Ovary (tissue), 9 donors: ENCODE data around the gene FUT6. TPM values are rescaled to one million over a fixed set of nuclear protein-coding genes. Genes with fewer than 3 reads are reported as not detected.

ENCODE experiments used
- DNase-seq, 5 donors: peaks; one replicate each; pipeline ENCODE4 v3.0.0-alpha.2; 2019 to 2020
- H3K27ac ChIP-seq, 2 donors: fragments of 200-600 bp; one replicate each; pipeline versions ENCODE4 v1.5.1 to v1.8.0; 2019 to 2022
- H3K27me3 ChIP-seq: fragments of 200-600 bp; one replicate; pipeline ENCODE4 v1.8.0; 2022
- H3K36me3 ChIP-seq: fragments of 200-600 bp; sonication (generic); one replicate; pipeline ENCODE4 v1.5.1; 2019
- H3K4me1 ChIP-seq: one replicate; pipeline ENCODE4 v1.8.1; 2013; ENCODE audit warnings: mild to moderate bottlenecking, moderate library complexity; ENCODE audit not compliant: insufficient read depth
- H3K4me3 ChIP-seq: fragments of 200-600 bp; sonication (generic); one replicate; pipeline ENCODE4 v1.5.1; 2017
- H3K9me3 ChIP-seq, 2 donors: fragments of 200-600 bp in 1 of 2; sonication (generic) in 1 of 2; one replicate each; pipeline versions ENCODE4 v1.5.1 to v1.8.1; 2013 to 2019; ENCODE audit warnings: mild to moderate bottlenecking in 1 of 2, moderate library complexity in 1 of 2
- EP300 ChIP-seq: sonication (generic); formaldehyde crosslinking; IDR thresholded peaks from one replicate; pipeline ENCODE4 v1.6.1; 2017; ENCODE audit warnings: antibody characterized with exemption
- POLR2A ChIP-seq: fragments of 450-650 bp; IDR thresholded peaks from one replicate; pipeline ENCODE4 v1.6.1; 2017; ENCODE audit warnings: antibody characterized with exemption, mild to moderate bottlenecking, moderate library complexity
- WGBS, 3 donors: extraction: QIAGEN DNeasy Blood & Tissue Kit in 1 of 3; methylation state at CpG; one replicate each; pipeline versions ENCODE4 v1.1.5 to v1.1.7; 2013 to 2017; 5-methylcytosine and 5-hydroxymethylcytosine counted together
- intact Hi-C, 4 donors: fragments of 100-400 bp; cut with DNase I; formaldehyde crosslinking; loops; one replicate each; pipeline versions ENCODE4 v1.11.0 to v1.15.1; 2022 to 2023
- polyA plus RNA-seq, 2 donors: library from polyadenylated mRNA; stranded (reverse); fragments of 200-250 nt in 1 of 2; fragments of 350-450 nt in 1 of 2; fragmentation: Illumina TruSeq in 1 of 2; extraction: RNeasy Lipid Tissue Mini Kit (QIAGEN cat#74804) in 1 of 2; gene quantifications; one replicate each; pipeline ENCODE4 v1.2.3, GENCODE V29; 2013 to 2014
- total RNA-seq, 7 donors: library from RNA; depleted of rRNA in 2 of 7; stranded (reverse); fragments of >200 nt in 2 of 7; fragmentation: NEBNext Ultra II Directional in 3 of 7; extraction: Animal tissue kit (Norgen Biotek cat#: 25700) in 3 of 7; gene quantifications; one replicate each; pipeline versions ENCODE4 v1.1.0 to v1.2.4, GENCODE V29; 2016 to 2023
- TF ChIP-seq, protein P1 (sequence below), 3 donors: fragments of 450-650 bp in 2 of 3; fragments of 200-600 bp in 1 of 3; IDR thresholded peaks; one replicate each; pipeline versions ENCODE4 v1.5.1 to v1.8.0; 2016 to 2022; ENCODE audit warnings: antibody characterized with exemption in 3 of 3, mild to moderate bottlenecking in 1 of 3
- donor health status: DM: no; HTN: no; CAD: no; lungs with moderate emphysema.
- donor health status: DM: no; HTN: no; CAD: no.
- donor health status: Bipolar disorder and iron deficiency.
- donor health status: DM: yes; HTN: yes; CAD: no.
- donor health status: DM: no; HTN: no; CAD: no.
- donor health status: DM: yes; HTN: yes; CAD: no.

Gene FUT6
- total and polyA plus RNA-seq, 9 donors = 0.11 to 2.6 (median 0.38) TPM; not detected in 5

DNA sequence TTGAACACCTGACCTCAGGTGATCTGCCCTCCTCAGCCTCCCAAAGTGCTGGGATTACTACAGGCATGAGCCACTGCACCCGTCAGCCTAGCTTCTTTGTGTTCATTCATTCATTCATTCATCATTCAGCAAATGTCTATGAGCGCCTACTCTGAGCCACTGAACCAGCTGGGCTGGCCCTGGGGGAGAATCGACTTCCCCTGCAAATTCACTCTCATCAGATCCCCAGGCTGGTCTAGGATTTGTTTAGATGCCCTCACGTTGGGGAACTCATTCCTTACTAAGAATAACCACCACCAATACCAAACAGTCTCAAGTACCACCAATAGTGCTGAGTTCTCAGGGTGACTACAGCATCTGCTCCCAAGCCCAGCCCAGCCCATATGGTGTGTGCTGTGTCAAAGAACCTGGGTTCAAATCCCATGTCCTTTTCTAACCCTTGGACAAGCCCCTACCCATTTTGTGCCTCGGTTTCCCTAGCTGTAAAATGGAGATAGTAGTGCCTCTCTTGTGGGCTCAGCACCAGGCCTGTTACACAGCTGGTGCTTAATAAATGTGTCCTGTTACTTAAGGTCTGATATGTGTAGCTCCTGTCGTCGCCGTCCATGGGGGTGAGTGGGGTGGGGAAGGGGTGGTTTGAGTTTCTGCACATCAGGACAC lies 17.9 kb downstream of the FUT6 start:
- intact Hi-C loops = no loop called here

DNA sequence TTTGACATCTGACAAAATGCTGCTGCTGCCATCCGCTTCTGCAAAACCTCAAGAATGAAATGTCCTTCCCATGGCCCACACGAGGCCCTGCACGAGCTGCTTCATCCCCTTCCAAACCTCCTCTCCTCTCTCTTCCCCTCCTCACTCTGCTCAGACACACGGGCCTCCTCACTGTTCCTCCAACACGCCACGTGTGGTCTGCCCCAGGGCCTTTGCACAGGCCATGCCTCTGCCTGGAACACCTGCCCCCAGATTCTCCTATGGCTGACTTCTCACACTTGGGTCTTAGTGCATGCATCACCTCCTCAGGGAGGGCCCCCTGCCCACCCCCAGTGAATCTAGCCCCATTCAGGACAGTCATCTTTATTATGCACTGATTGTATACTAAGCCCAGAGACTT lies 18.7 kb downstream of the FUT6 start:
- Histone ChIP-seq H3K4me1 (peaks cover 1% of the 10 kb centered on the region), H3K9me3 (no peaks in the 10 kb centered on the region), H3K27me3 (no peaks in the 10 kb centered on the region), H3K4me3 (no peak overlapping the region), H3K36me3 (no peaks in the 10 kb centered on the region), H3K27ac (no peak overlapping the region)
- no peak for DNase-seq
- no peak for TF ChIP-seq EP300
- no peak for TF ChIP-seq POLR2A
- intact Hi-C loops = no loop called here
- WGBS, 3 donors = 20 to 28% (median 20%) methylated on average over 6 of the region's 6 CpGs

More for the DNA sequence above, 17.9 kb downstream of the FUT6 start:
- TF ChIP-seq, protein P1, sequence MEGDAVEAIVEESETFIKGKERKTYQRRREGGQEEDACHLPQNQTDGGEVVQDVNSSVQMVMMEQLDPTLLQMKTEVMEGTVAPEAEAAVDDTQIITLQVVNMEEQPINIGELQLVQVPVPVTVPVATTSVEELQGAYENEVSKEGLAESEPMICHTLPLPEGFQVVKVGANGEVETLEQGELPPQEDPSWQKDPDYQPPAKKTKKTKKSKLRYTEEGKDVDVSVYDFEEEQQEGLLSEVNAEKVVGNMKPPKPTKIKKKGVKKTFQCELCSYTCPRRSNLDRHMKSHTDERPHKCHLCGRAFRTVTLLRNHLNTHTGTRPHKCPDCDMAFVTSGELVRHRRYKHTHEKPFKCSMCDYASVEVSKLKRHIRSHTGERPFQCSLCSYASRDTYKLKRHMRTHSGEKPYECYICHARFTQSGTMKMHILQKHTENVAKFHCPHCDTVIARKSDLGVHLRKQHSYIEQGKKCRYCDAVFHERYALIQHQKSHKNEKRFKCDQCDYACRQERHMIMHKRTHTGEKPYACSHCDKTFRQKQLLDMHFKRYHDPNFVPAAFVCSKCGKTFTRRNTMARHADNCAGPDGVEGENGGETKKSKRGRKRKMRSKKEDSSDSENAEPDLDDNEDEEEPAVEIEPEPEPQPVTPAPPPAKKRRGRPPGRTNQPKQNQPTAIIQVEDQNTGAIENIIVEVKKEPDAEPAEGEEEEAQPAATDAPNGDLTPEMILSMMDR (IDR thresholded peaks at IDR 0.05) = no peak
- TF ChIP-seq EP300 (no peak), POLR2A (no peak)
- H3K9me3 ChIP-seq = no peaks in the 10 kb centered on the region
- H3K27me3 ChIP-seq = no peaks in the 10 kb centered on the region
- no peak for DNase-seq
- no peak overlapping the region for H3K4me3 ChIP-seq
- H3K27ac ChIP-seq = no peak overlapping the region
- H3K4me1 ChIP-seq = peaks cover 1% of the 10 kb centered on the region
- WGBS, 3 donors = 32 to 51% (median 33%) methylated on average over 8 of the region's 8 CpGs
- no peaks in the 10 kb centered on the region for H3K36me3 ChIP-seq

DNA sequence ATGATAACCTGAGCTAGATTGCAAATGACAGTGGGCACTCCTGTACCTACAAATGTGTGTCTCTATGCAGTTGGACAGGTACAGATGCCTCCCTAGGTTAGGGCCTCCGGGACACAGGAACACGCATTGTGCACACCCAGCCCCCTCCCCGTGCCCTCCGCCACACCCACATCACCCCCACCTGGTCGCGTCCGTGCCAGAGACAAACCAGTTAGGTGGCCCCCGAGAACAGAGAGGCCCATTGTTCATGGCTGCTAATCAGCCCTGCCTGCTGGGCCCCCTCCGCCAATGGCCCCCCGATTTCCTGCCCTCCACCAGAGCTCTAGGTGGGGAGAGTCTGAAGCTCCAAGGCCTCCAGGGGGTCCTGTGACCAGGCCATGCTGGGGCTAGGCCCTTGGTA lies 20.9 kb downstream of the FUT6 start:
- Histone ChIP-seq H3K4me1 (peaks cover 1% of the 10 kb centered on the region), H3K36me3 (no peaks in the 10 kb centered on the region), H3K4me3 (no peak overlapping the region), H3K27ac (no peak overlapping the region), H3K9me3 (no peaks in the 10 kb centered on the region), H3K27me3 (no peaks in the 10 kb centered on the region)
- WGBS, 3 donors = 61 to 78% (median 67%) methylated on average over 10 of the region's 10 CpGs
- no peak for TF ChIP-seq EP300
- TF ChIP-seq, protein P1 (IDR thresholded peaks at IDR 0.05) = no peak
- no peak for TF ChIP-seq POLR2A
- intact Hi-C loops = no loop called here
- DNase-seq = no peak

DNA sequence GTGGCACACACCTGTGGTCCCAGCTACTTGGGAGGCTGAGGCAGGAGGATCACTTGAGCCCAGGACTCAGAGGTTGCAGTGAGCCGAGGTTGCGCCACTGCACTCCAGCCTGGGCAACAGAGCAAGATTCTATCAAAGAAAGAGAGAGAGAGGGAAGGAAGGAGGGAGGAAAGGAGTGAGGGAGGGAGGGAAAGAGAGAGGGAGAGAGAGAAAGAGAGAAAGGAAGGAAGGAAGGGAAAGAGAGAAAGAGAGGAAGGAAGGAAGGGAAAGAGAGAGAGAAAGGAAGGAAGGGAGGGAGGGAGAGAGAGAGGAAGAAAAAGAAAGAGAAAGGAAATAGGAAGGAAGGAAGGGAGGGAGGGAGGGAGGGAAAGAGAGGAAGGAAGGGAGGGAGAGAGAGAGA lies 22.3 kb downstream of the FUT6 start:
- Histone ChIP-seq H3K4me3 (no peak overlapping the region), H3K36me3 (no peaks in the 10 kb centered on the region), H3K27ac (no peak overlapping the region), H3K27me3 (no peaks in the 10 kb centered on the region), H3K4me1 (peaks cover under 1% of the 10 kb centered on the region), H3K9me3 (no peaks in the 10 kb centered on the region)
- intact Hi-C loops = no loop called here
- WGBS, 3 donors = 72 to 82% (median 81%) methylated on average over 2 of the region's 2 CpGs
- TF ChIP-seq EP300 (no peak), POLR2A (no peak)
- TF ChIP-seq, protein P1 (IDR thresholded peaks at IDR 0.05) = no peak
- no peak for DNase-seq

DNA sequence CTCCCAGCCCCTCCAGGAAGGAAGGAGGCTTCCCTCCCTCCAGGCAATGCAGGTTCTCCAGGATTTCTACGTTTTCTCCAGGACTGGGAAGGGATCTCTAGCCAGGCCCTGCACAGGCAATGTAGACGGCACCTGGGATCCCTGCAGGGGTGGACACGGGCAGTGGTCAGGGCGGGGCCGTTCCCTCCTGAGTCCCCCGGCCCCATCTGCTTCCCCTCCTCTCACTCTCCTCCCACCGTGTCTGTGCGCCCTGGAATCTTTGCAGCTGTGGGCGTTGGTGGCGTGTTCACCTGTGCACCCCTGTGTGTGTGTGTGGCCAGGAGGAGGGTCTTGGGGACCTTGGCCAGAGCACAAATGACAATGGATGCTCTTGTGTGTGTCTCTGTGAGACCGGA lies 24.7 kb downstream of the FUT6 start:
- WGBS, 3 donors = 29 to 46% (median 35%) methylated on average over 11 of the region's 11 CpGs
- no peak for DNase-seq
- Histone ChIP-seq H3K36me3 (no peaks in the 10 kb centered on the region), H3K4me3 (no peak overlapping the region), H3K27me3 (no peaks in the 10 kb centered on the region), H3K27ac (no peak overlapping the region), H3K4me1 (no peaks in the 10 kb centered on the region), H3K9me3 (no peaks in the 10 kb centered on the region)
- intact Hi-C loops = no loop called here
- no peak for TF ChIP-seq EP300
- TF ChIP-seq POLR2A = no peak
- TF ChIP-seq, protein P1 (IDR thresholded peaks at IDR 0.05) = no peak
